Neural cell (in vitro differentiated cells): ENCODE measurements around the gene FBXO48. TPM values are rescaled to one million over a fixed set of nuclear protein-coding genes. Genes with fewer than 3 reads are reported as not detected.

Source experiments
- H2AFZ ChIP-seq: fragments of 200-600, 300-800 bp; sonication (generic), shearing (Covaris generic); 2 replicates; pipeline ENCODE4 v1.6.0; 2014; ENCODE audit warnings: low read depth, mild to moderate bottlenecking, antibody characterized with exemption, low read length, moderate library complexity
- H3F3A ChIP-seq: fragments of 200-600 bp; shearing (Covaris generic); 2 replicates; pipeline ENCODE4 v1.6.1; 2016; ENCODE audit warnings: mild to moderate bottlenecking, moderate library complexity, mixed read lengths, antibody characterized with exemption, low read length; ENCODE audit not compliant: insufficient read depth, poor library complexity, severe bottlenecking
- H3K27ac ChIP-seq: fragments of 200-600, 300-800 bp; sonication (generic), shearing (Covaris generic); 2 replicates; pipeline ENCODE4 v1.5.1; 2014; ENCODE audit warnings: mild to moderate bottlenecking, low read length, moderate library complexity
- H3K27me3 ChIP-seq: fragments of 300-800, 200-600 bp; sonication (generic), shearing (Covaris generic); 2 replicates; pipeline ENCODE4 v1.6.0; 2014; ENCODE audit warnings: mild to moderate bottlenecking, low read depth, low read length, moderate library complexity; ENCODE audit not compliant: insufficient read depth
- H3K36me3 ChIP-seq: fragments of 300-800, 200-600 bp; sonication (generic), shearing (Covaris generic); 2 replicates; pipeline ENCODE4 v1.5.1; 2014; ENCODE audit warnings: mild to moderate bottlenecking, antibody characterized with exemption, low read length, moderate library complexity; ENCODE audit not compliant: insufficient read depth
- H3K4me2 ChIP-seq: fragments of 300-800, 200-600 bp; sonication (generic), shearing (Covaris generic); 2 replicates; pipeline ENCODE4 v1.6.0; 2014; ENCODE audit warnings: mild to moderate bottlenecking, low read length
- H3K4me3 ChIP-seq: fragments of 300-800, 200-600 bp; sonication (generic), shearing (Covaris generic); 2 replicates; pipeline ENCODE4 v1.5.1; 2014; ENCODE audit warnings: mild to moderate bottlenecking, low read length, moderate library complexity
- H3K79me2 ChIP-seq: fragments of 200-600 bp; shearing (Covaris generic); replicated peaks from 2 replicates; pipeline ENCODE4 v1.6.0; 2014; ENCODE audit warnings: mild to moderate bottlenecking, low read length, moderate library complexity; ENCODE audit not compliant: insufficient read depth
- H3K9ac ChIP-seq: fragments of 300-800, 200-600 bp; sonication (generic), shearing (Covaris generic); 2 replicates; pipeline ENCODE4 v1.6.1; 2016; ENCODE audit warnings: mild to moderate bottlenecking, low read length, mixed read lengths
- H3K9me2 ChIP-seq: fragments of 200-600 bp; shearing (Covaris generic); 2 replicates; pipeline ENCODE4 v1.6.1; 2016; ENCODE audit warnings: mild to moderate bottlenecking, low read length, mixed read lengths; ENCODE audit not compliant: insufficient read depth
- H3K9me3 ChIP-seq: fragments of 200-600, 300-800 bp; sonication (generic), shearing (Covaris generic); 2 replicates; pipeline ENCODE4 v1.6.1; 2016; ENCODE audit warnings: mild to moderate bottlenecking, mixed run types, low read length, moderate library complexity, mixed read lengths
- H4K20me1 ChIP-seq: fragments of 200-600 bp; shearing (Covaris generic); 2 replicates; pipeline ENCODE4 v1.6.1; 2016; ENCODE audit warnings: mild to moderate bottlenecking, mixed run types; ENCODE audit not compliant: insufficient read depth
- EP300 ChIP-seq: fragments of 450-650 bp; conservative IDR thresholded peaks from 2 replicates; pipeline ENCODE4 v1.6.1; 2014; ENCODE audit warnings: antibody characterized with exemption, mild to moderate bottlenecking, moderate library complexity; ENCODE audit not compliant: poor library complexity, severe bottlenecking
- EZH2 ChIP-seq: fragments of 200-600, 300-800 bp; shearing (Covaris generic), sonication (generic); IDR thresholded peaks from 2 replicates; pipeline ENCODE4 v1.6.1; 2014; ENCODE audit warnings: antibody characterized with exemption, low read length, borderline replicate concordance, mild to moderate bottlenecking; ENCODE audit not compliant: insufficient read depth, poor library complexity, severe bottlenecking
- MXI1 ChIP-seq: fragments of 450-650 bp; conservative IDR thresholded peaks from 2 replicates; pipeline ENCODE4 v1.6.1; 2014; ENCODE audit warnings: antibody characterized with exemption, mild to moderate bottlenecking; ENCODE audit not compliant: poor library complexity, severe bottlenecking
- POLR2AphosphoS5 ChIP-seq: IDR thresholded peaks from 2 replicates; pipeline ENCODE4 v1.6.1; 2012
- RAD21 ChIP-seq: fragments of 450-650 bp; conservative IDR thresholded peaks from 2 replicates; pipeline ENCODE4 v1.6.1; 2014; ENCODE audit warnings: antibody characterized with exemption, mild to moderate bottlenecking, moderate library complexity
- REST ChIP-seq: IDR thresholded peaks from 2 replicates; pipeline ENCODE4 v1.6.1; 2012; ENCODE audit warnings: borderline replicate concordance
- SMC3 ChIP-seq: fragments of 450-650 bp; conservative IDR thresholded peaks from 2 replicates; pipeline ENCODE4 v1.6.1; 2014; ENCODE audit warnings: antibody characterized with exemption, mild to moderate bottlenecking, moderate library complexity; ENCODE audit not compliant: poor library complexity
- TAF1 ChIP-seq: IDR thresholded peaks from 2 replicates; pipeline ENCODE4 v1.6.1; 2012; ENCODE audit warnings: low read depth
- polyA plus RNA-seq: library from polyadenylated mRNA; depleted of rRNA; stranded (reverse); fragments of >200 nt; gene quantifications from 2 replicates; pipeline ENCODE4 v1.2.3, GENCODE V29; 2014
- TF ChIP-seq, protein P1 (sequence below): fragments of 450-650 bp; IDR thresholded peaks from 2 replicates; pipeline ENCODE4 v1.5.1; 2014; ENCODE audit warnings: antibody characterized with exemption, mild to moderate bottlenecking, moderate library complexity; ENCODE audit not compliant: poor library complexity, severe bottlenecking

FBXO48 gene
- polyA plus RNA-seq, 1 donor from 2014 or later, result 0.45 TPM

GRCh38 chr2:68472796-68473414 is 5.8 kb upstream of the FBXO48 start:
- no peaks in the 10 kb centered on the region for H3K36me3 ChIP-seq
- no peak overlapping the region for H3K4me2 ChIP-seq
- no peak overlapping the region for H3K4me3 ChIP-seq
- H3K79me2 ChIP-seq, result no peaks in the 10 kb centered on the region
- TF ChIP-seq REST (no peak), SMC3 (no peak), EZH2 (no peak), EP300 (no peak), TAF1 (no peak), RAD21 (no peak), MXI1 (no peak), POLR2AphosphoS5 (no peak)
- TF ChIP-seq, protein P1, sequence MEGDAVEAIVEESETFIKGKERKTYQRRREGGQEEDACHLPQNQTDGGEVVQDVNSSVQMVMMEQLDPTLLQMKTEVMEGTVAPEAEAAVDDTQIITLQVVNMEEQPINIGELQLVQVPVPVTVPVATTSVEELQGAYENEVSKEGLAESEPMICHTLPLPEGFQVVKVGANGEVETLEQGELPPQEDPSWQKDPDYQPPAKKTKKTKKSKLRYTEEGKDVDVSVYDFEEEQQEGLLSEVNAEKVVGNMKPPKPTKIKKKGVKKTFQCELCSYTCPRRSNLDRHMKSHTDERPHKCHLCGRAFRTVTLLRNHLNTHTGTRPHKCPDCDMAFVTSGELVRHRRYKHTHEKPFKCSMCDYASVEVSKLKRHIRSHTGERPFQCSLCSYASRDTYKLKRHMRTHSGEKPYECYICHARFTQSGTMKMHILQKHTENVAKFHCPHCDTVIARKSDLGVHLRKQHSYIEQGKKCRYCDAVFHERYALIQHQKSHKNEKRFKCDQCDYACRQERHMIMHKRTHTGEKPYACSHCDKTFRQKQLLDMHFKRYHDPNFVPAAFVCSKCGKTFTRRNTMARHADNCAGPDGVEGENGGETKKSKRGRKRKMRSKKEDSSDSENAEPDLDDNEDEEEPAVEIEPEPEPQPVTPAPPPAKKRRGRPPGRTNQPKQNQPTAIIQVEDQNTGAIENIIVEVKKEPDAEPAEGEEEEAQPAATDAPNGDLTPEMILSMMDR, result no peak
- H3K9me2 ChIP-seq, result no peaks in the 10 kb centered on the region
- no peaks in the 10 kb centered on the region for H3K9me3 ChIP-seq
- H3K27ac ChIP-seq, result no peak overlapping the region
- H2AFZ ChIP-seq, result no peak overlapping the region
- no peaks in the 10 kb centered on the region for H3F3A ChIP-seq
- H3K9ac ChIP-seq, result no peak overlapping the region
- no peaks in the 10 kb centered on the region for H4K20me1 ChIP-seq
- H3K27me3 ChIP-seq, result no peaks in the 10 kb centered on the region

GRCh38 chr2:68471385-68471784 is 4.3 kb upstream of the FBXO48 start:
- TF ChIP-seq EP300, result no peak
- no peak for TF ChIP-seq TAF1
- TF ChIP-seq EZH2, result no peak
- no peak for TF ChIP-seq SMC3
- TF ChIP-seq POLR2AphosphoS5, result no peak
- TF ChIP-seq RAD21, result no peak
- no peak for TF ChIP-seq MXI1
- TF ChIP-seq REST, result no peak
- TF ChIP-seq, protein P1, result no peak
- no peaks in the 10 kb centered on the region for H3K36me3 ChIP-seq
- no peaks in the 10 kb centered on the region for H3K9me3 ChIP-seq
- H3K4me3 ChIP-seq, result no peak overlapping the region
- no peak overlapping the region for H2AFZ ChIP-seq
- H3K27ac ChIP-seq, result no peak overlapping the region
- H3F3A ChIP-seq, result no peaks in the 10 kb centered on the region
- no peaks in the 10 kb centered on the region for H3K9me2 ChIP-seq
- no peaks in the 10 kb centered on the region for H4K20me1 ChIP-seq
- no peak overlapping the region for H3K9ac ChIP-seq
- no peaks in the 10 kb centered on the region for H3K27me3 ChIP-seq
- H3K79me2 ChIP-seq, result no peaks in the 10 kb centered on the region
- H3K4me2 ChIP-seq, result no peak overlapping the region
